ENCODE results near the gene FAM83C.

FAM83C gene

GRCh38 chr20:35299780-35300179 is 7.6 kb upstream of the FAM83C start:
- no peak for DNase-seq (ENCODE audit: low read depth)

GRCh38 chr20:35298264-35298663 is 6.0 kb upstream of the FAM83C start:
- no peak for DNase-seq (ENCODE audit: low read depth)

- DNase-seq (ENCODE audit: low read depth), result no peak
Measured at GRCh38 chr20:35297740-35298139, 5.5 kb upstream of the FAM83C start.

- DNase-seq (ENCODE audit: low read depth), result no peak
Measured at GRCh38 chr20:35297155-35297554, 4.9 kb upstream of the FAM83C start.

- DNase-seq (ENCODE audit: low read depth), result no peak
Measured at GRCh38 chr20:35296101-35296554, 3.9 kb upstream of the FAM83C start.

DNA sequence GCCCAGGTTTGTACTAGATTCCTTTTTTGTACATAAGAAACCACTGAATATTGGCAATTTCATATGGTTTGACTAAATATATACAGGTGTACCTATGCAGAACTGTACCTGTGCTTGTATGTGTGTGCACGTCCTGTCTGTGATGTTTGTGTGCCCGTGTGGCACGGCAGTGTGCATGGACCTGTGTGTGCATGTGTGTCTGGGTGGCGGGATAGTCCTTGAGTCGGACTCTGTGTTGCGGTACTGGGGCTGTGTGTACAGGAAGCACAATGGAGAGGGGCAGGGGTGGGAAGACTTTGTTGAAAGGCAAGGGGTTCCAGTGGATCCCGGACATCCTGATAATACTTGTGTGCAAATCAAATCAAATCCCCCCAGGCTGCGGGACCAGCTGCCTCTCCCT is 3.4 kb upstream of the FAM83C start:
- no peak for DNase-seq (ENCODE audit: low read depth)

DNA sequence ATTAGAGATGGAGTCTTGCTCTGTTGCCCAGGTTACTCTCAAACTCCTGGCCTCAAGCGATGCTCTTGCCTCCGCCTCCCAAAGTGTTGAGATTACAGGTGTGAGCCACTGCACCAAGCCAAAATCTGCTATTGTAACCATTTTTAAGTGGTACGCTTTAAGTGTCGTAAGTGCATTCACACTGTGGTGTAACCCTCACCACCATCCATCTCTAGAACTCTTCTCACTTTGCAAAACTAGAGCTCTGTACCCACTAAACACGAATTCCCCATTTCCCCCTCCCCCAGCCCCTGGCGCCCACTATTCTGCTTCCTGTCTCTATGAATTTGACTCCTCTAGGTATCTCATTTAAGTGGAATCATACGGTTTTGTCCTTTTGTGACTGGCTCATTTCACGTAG is 2.8 kb upstream of the FAM83C start:
- DNase-seq (ENCODE audit: low read depth), result no peak

GRCh38 chr20:35294293-35294685 is 2.1 kb upstream of the FAM83C start:
- no peak for DNase-seq (ENCODE audit: low read depth)

GRCh38 chr20:35293303-35294292 is 1.4 kb upstream of the FAM83C start:
- no peak for DNase-seq (ENCODE audit: low read depth)

- DNase-seq (ENCODE audit: low read depth), result no peak
Measured at GRCh38 chr20:35292504-35293285, 470 bp upstream of the FAM83C start.

DNA sequence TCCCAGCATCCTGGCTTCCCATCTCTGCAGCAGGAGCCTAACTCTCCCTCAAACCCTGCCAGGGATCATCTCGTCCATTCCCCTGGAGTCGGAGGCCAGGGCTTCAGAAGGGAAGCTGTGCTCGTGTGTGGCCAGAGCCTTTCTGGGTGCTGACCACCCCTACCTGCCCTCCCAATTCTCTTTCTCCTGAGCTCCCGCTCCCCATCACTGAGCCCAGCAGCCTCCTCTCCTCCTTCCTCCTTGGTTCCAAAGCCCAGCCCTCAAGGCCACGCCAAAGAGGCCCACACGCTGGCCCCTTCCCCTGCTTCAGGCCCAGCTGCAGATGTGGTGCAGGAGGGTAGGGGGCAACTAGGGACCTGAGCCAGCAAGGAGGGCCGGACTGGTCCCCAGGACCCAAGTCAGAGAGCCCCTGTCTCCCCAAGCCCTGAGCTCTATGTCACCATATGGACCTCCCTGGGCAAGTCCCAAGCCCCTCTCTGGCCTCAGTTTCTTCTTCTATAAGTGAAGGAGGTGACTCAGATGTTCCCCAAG is 1.3 kb downstream of the FAM83C start:
- DNase-seq (ENCODE audit: low read depth), result no peak

DNA sequence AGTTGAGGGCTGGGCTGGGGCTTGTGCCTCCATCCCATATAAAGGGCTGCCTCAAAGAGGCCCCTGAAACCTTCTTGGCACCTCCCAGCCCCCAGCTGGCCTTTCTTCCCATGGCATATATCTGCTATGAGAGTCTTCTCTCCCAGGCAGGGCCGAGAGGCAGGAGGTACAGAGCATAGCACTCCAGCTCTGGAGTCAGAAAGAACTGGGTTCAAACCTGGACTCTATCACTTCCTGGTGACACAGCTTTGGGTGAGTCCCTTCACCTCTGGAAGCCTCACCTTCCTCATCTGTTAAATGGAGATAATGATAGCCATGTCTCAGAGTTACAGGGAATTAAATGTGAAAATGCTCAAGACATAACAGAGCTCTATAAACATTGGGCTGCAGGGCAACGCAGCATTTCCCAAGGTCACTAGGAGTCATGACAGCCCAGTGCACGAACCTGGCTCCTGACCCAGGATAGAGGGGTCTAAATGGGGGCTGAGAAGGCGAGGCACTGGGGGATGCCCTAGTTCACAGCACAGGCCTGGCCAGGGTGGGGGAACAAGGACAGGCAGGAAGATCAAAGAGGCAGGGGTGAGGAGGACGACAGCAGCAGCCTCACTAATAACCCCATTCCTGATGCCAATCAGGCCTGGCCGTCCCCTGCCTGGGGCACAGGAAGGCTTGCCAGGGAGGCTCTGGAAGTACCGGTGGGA is 1.9 kb downstream of the FAM83C start:
- no peak for DNase-seq (ENCODE audit: low read depth)

GRCh38 chr20:35288325-35289060 is 3.7 kb downstream of the FAM83C start:
- no peak for DNase-seq (ENCODE audit: low read depth)

GRCh38 chr20:35287509-35288324 is 4.5 kb downstream of the FAM83C start:
- DNase-seq (ENCODE audit: low read depth), result no peak

DNA sequence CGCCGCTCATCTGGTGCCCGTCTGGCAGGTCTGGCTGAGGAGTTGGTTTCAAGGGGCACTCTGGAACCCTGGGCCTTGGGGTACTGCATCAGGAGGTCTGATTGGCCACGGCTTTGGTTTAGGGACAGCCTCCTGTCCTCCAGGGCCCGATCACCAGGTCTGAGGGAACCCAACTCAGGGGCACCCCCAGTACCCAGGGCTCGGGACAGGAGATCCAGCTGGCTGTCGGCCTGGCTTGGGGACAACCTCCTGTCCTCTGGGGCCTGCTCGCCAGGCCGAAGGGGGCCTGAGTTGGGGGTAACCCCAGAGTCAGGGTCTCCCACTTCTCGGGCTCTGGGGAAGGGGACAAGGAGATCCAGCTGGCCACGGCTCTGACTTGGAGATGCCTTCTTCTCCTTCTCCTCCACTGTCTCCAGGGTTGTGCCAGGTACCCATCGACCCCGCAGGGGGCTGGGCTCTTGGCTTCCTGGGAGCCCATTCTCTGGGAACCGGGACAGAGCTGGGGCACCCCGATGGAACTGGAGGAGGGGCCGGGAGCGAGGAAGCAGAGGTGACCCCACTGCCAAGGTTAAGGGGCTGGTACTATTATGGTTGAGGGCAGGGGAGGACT is 5.2 kb downstream of the FAM83C start:
- no peak for DNase-seq (ENCODE audit: low read depth)

GRCh38 chr20:35286077-35286898 is 5.9 kb downstream of the FAM83C start:
- no peak for DNase-seq (ENCODE audit: low read depth)

- no peak for DNase-seq (ENCODE audit: low read depth)
Measured at GRCh38 chr20:35285806-35286076, 6.5 kb downstream of the FAM83C start.

- no peak for DNase-seq (ENCODE audit: low read depth)
Measured at GRCh38 chr20:35284992-35285805, 7.0 kb downstream of the FAM83C start.
